ENCODE results near the gene LRGUK.
"Not testable (repeated sequence)": the region's sequence is repeated elsewhere in the genome, so short reads cannot be mapped to it uniquely, and the experiment has no call there.

Gene LRGUK, protein sequence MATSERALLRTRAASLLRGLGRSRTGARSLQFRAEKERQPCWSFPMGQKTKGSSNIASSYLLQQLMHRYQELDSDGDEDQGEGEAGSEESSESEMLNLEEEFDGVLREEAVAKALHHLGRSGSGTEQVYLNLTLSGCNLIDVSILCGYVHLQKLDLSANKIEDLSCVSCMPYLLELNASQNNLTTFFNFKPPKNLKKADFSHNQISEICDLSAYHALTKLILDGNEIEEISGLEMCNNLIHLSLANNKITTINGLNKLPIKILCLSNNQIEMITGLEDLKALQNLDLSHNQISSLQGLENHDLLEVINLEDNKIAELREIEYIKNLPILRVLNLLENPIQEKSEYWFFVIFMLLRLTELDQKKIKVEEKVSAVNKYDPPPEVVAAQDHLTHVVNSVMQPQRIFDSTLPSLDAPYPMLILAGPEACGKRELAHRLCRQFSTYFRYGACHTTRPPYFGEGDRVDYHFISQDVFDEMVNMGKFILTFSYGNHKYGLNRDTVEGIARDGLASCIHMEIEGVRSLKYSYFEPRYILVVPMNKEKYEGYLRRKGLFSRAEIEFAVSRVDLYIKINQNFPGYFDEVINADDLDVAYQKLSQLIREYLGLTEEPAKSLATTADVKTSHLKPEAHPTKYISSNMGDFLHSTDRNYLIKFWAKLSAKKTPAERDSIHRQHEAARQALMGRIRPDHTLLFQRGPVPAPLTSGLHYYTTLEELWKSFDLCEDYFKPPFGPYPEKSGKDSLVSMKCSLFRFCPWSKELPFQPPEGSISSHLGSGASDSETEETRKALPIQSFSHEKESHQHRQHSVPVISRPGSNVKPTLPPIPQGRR

DNA sequence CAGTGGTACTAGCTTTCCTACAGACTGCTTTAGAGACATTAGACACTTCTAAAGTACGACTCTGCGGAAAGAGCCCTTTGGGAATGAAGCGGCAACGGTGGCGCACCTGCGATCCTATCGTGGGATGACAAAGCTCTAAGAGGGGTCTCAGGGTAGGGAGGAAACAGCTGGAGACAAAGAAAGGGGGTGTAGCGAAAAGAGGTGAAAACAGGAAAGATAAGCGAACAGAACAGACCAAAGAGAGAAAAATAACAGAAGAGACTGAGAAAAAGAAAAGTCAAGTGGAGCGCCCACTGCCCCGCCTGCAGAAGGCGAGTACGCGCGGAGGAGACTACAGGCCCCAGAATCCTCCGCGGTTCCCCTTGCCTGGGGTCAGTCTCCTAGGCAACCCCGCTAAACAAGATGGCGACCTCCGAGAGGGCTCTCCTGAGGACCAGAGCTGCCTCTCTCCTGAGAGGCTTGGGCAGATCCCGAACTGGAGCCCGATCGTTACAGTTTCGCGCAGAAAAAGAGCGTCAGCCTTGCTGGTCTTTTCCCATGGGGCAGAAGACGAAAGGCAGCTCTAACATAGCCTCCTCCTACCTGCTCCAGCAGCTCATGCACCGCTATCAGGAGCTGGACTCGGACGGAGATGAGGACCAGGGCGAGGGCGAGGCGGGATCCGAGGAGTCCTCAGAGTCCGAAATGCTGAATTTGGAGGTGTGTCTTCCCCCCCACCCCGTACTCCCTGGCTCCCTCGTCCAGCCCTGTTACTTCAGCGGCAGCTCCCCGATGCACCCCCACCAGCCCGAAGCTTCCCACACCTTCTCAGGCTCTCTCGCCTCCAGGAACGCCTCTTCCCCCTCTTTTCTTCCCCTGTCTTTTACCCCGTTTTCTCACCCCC lies at the start of gene LRGUK:
Gene LRGUK (plus strand): TSS at position 375 of the 883 bp plus-strand sequence. CDS start 28 bp downstream, at position 403.
- DNase-seq: peak; percentile 73

- DNase-seq: not testable (repeated sequence)
Observed at GRCh38 chr7:134077560-134077959, 49.6 kb upstream of the LRGUK start.

DNA sequence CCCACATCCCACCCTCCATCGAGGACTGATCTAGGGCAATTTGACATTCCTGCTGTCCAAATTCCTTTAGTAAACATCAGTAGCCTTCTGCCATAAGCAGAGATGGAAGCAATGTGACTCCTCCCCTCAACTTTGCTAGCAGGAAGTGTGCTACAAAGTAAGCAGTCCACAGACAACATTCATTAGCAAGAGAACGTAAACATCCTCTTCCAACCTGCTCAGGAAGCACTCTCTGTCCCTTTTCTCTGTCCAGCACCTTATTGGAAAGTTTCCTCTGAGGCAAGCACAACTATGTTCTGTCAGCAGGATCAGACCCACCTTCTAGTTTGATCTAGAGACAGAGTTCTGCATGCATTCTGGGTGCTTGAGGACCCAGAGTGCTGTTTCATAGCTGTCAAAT lies 48.1 kb upstream of the LRGUK start:
- DNase-seq: no peak

DNA sequence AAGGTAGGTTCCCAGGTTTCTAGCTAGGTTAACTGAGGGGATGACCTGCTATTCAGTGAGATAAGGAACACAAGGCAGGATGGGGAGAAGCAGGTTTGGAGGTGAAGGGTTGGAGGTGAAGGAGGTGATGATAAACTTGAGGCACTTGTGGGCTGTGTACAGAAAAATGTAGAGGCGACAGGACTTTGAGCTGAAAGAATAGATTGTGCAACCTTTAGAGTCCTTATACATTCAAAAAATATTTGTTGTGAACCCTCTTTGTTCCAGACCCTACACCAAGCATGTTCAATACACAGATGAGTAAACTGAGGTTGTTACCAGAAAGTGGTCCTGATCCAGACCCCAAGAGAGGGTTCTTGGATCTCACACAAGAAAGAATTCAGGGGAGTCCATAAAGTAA lies 45.4 kb upstream of the LRGUK start:
- no peak for DNase-seq

DNA sequence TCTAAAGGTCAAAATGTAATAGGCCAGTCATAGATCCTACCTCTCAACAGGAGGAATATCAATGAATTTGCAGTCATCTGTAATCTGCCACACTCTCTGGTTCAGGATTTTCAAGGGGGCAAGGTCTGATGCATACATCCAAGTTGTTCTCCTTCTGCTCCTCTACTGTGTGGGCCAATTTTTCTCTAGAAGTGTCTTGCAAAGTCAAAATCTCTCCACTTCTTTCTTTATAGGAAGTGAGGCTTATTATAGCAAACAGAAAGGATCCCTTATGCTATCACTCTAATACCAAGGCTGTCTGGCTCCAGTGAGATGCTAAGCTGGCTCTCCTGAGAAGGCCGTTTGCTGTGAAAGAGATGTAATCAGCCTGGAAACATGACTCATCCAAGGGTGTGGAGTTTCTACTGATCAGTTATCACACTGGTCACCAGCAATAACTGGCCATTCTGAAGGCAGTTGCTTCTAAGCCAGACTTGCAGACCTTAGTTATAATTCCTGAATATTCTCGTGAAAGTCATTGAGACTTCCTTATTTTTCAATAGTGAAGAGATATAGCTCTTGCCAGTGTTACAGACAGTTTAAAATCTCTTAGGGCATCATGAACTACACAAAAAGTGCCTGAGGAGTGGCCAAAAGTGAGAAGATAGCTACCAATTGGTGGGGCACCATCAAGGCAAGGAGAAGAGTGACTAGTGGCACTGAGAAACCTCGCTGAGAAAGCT lies 43.2 kb upstream of the LRGUK start:
- DNase-seq: no peak

DNA sequence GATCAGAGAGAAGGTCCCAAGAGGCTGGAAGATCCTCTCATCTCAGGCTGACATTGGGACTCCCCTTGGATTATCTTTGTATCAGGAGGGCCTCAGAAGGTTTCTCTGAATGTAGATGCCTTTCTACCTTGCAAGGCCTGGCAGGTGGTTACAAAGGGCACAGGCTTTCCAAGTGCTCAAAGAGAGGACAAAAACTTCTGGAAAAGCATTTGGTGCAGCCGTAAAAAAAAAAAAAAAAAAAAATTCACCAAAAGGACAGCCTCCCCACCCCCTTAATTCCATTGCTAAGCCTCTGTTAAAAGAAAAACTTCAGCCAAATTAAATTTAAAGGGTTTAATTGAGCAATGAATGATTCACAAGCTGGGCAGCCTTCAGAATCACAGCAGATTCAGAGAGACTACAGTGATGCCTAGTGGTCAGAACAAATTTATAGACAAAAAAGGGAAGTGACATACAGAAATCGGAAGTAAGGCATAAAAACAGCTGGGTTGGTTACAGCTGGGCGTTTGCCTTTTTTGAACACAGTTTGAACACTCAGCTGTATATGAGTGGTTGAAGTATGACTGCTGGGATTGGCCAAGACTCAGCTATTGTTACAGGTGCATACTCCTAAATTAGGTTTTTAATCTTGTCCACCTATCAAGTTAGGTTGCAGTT lies 42.5 kb upstream of the LRGUK start:
- DNase-seq: no peak

- no peak for DNase-seq
Observed at GRCh38 chr7:134085311-134085710, 41.8 kb upstream of the LRGUK start.

DNA sequence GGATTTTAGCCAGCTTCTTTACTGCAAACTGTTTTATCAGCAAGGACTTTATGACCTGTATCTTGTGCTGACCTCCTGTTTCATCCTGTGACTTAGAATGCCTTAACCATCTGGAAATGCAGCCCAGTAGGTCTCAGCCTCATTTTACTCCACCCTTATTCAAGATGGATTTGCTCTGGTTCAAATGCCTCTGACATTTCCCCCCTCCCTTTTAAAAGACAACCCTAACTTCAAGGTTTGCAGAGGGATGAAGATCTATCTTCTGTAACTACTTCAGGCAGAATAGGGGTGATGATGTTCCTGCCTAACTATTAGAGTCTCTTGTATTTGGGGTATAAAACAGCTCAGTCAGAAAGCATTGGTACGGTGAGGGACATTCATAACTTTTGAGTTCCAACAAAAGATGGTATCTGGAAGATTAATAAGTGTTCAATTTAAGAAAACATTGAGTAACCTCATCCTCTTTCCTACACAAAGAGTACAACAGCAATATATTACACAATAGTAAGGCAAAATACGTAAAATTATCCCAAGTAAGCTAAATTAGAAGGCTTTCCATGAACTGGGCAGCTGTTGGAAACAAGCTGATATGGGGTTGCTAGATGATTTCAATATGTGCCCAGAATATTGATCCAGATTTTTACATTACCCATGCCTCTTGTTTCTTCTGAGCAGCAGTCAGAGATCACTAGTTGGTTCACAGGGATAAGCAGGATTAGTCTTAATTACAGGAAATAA lies 40.0 kb upstream of the LRGUK start:
- no peak for DNase-seq

- DNase-seq: no peak
Observed at GRCh38 chr7:134088199-134088598, 38.9 kb upstream of the LRGUK start.

- DNase-seq: no peak
Observed at GRCh38 chr7:134089446-134089845, 37.7 kb upstream of the LRGUK start.

- no peak for DNase-seq
Observed at GRCh38 chr7:134098072-134098471, 29.1 kb upstream of the LRGUK start.

- DNase-seq: no peak
Observed at GRCh38 chr7:134101716-134102115, 25.4 kb upstream of the LRGUK start.

GRCh38 chr7:134104166-134104565 lies 23.0 kb upstream of the LRGUK start:
- no peak for DNase-seq

GRCh38 chr7:134105841-134106240 lies 21.3 kb upstream of the LRGUK start:
- no peak for DNase-seq

DNA sequence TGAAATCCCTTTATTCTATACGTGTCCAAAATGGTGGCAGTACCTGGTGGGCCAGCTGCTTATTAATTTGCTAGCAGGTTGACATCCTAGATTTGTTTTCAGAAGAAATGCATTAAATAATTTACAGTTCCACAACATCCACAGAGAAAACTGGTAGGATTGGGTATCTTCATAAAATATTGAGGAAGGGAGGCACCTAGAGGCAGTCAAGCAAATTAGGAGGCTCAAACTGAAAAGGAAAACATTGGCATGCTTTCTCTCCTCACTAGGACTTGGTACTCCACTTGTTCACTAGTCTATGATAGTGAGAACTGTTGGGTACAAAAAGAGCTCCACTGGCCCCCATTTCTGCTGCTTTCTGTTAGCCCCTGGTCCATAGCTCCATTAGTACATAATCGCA lies 18.3 kb upstream of the LRGUK start:
- DNase-seq: no peak

DNA sequence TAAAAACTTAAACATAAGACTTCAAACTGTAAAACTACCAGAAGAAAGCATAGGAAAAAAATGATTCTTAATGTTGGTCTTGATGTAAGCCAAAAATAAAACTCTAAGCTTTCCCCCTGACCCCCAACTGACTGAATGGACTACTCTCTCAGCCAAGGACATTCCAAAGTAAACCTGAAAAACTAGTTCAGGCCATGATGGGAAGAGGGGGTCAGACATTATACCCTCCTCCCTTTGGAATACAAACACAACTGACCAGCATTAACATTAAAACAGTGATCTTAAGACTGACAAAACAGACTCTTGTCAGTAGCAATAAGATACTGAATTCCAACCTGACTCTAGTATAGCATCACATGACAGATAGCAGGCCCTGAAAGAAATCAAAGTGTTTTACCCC lies 13.5 kb upstream of the LRGUK start:
- no peak for DNase-seq

DNA sequence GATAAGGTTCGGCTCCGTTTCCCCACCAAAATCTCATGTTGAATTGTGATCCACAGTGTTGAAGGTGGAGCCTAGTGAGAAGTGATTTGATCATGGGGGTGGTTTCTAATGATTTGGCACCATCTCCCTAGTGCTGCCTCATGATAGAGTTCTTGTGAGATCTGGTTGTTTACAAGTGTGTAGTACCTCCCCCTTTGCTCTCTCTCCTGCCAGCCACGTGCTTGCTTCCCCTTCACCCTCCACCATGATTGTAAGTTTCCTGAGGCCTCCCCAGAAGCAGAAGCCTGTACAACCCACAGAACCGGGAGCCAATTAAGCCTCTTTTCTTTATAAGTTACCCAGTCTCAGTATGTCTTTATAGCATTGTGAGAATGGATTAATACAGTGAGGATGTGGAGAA lies 12.1 kb upstream of the LRGUK start:
- no peak for DNase-seq

DNA sequence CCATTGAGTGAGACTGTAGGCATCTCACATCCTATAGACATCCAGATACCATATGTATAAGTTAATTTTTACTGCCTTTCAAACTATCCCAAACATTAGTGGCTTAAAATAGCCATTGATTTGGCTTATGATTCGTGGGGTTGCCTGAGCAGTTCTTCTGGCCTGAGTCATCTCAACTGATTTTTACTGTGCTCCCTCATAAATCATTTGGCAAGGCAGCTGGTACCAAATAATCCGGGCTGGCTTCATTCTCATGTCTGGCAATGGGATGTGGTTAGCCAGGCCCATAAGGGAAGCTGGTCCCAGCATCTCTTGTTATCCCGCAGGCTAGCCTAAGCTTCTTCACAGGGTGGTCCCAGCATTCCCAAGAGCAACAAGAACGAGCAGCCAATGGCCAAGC lies 6.7 kb upstream of the LRGUK start:
- DNase-seq: no peak

- DNase-seq: no peak
Observed at GRCh38 chr7:134121632-134122139, 5.5 kb upstream of the LRGUK start.

GRCh38 chr7:134122980-134123379 lies 4.2 kb upstream of the LRGUK start:
- DNase-seq: no peak

DNA sequence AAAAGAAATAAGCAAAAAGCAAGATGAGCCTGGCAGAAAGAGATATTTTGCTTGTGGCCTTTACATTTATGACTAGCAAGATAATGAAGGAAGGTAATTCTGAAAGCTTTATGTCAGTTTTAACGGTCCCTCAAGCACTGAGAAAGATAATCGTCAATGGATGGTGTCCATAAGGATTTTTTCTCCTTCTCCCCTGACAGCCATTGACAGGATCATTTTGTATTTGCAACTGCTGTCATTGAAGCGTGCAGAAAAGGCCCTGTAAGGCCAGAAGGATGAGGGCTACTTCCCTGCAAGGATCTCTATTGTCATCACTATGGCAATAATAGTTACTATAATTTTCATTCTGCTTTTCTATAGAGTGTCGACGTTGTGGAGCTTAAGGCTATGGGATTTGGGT lies 994 bp upstream of the LRGUK start:
- no peak for DNase-seq

Measured in NCI-H226 (cell line).